CD14-positive monocyte (primary cell): ENCODE data around the gene VILL. TPM values are rescaled to one million over a fixed set of nuclear protein-coding genes. Genes with fewer than 3 reads are reported as not detected.
A peak's percentile ranks its signal among the peaks of the same experiment; 100 is the strongest.
"Not testable (repeated sequence)": the region's sequence is repeated elsewhere in the genome, so short reads cannot be mapped to it uniquely, and the experiment has no call there.

Experiments
- DNase-seq, 3 donors: peaks; one replicate each; pipeline ENCODE4 v3.0.0-alpha.2; 2011 to 2022
- H2AFZ ChIP-seq: 2 replicates; pipeline ENCODE4 v1.6.0; 2012; ENCODE audit warnings: mild to moderate bottlenecking, low read depth, low read length, inconsistent platforms; ENCODE audit not compliant: insufficient read depth, poor library complexity, severe bottlenecking
- H3K27ac ChIP-seq, 2 donors: 1 replicate in 1 of 2; 2 replicates in 1 of 2; pipeline ENCODE4 v1.5.1; 2012 to 2013; ENCODE audit warnings: low read length in 2 of 2, control low read depth in 1 of 2, inconsistent platforms in 1 of 2, low read depth in 1 of 2, mild to moderate bottlenecking in 1 of 2
- H3K27me3 ChIP-seq, 2 donors: one replicate each; pipeline versions ENCODE4 v1.6.0 to v1.6.1; 2011 to 2013; ENCODE audit warnings: low read length in 2 of 2; ENCODE audit not compliant: control insufficient read depth in 2 of 2, insufficient read depth in 2 of 2
- H3K36me3 ChIP-seq, 2 donors: replicated peaks in 1 of 2; 1 replicate in 1 of 2; 2 replicates in 1 of 2; pipeline versions ENCODE4 v1.5.1 to v1.6.1; 2012 to 2013; ENCODE audit warnings: low read length in 2 of 2, control low read depth in 1 of 2, inconsistent platforms in 1 of 2, mild to moderate bottlenecking in 1 of 2; ENCODE audit not compliant: insufficient read depth in 2 of 2, control insufficient read depth in 1 of 2
- H3K4me1 ChIP-seq, 2 donors: 1 replicate in 1 of 2; 2 replicates in 1 of 2; pipeline versions ENCODE4 v1.5.1 to v1.6.1; 2012 to 2013; ENCODE audit warnings: low read length in 2 of 2, control low read depth in 1 of 2, inconsistent platforms in 1 of 2, mild to moderate bottlenecking in 1 of 2, moderate library complexity in 1 of 2; ENCODE audit not compliant: insufficient read depth in 2 of 2, control insufficient read depth in 1 of 2
- H3K4me2 ChIP-seq: replicated peaks from 2 replicates; pipeline ENCODE3; 2012; ENCODE audit warnings: low read length, moderate library complexity, mild to moderate bottlenecking; ENCODE audit not compliant: poor library complexity, severe bottlenecking; ENCODE audit errors: extremely low read depth
- H3K4me3 ChIP-seq, 3 experiments: fragments of 200-600 bp in 1 of 3; sonication (generic) in 1 of 3; replicated peaks in 1 of 3; 1 replicate in 2 of 3; 2 replicates in 1 of 3; pipeline ENCODE4 v1.5.1; 2011 to 2013; ENCODE audit warnings: low read length in 3 of 3, mild to moderate bottlenecking in 3 of 3, control low read depth in 2 of 3, low read depth in 2 of 3, inconsistent platforms in 1 of 3, moderate library complexity in 1 of 3
- H3K79me2 ChIP-seq: 2 replicates; pipeline ENCODE4 v1.6.0; 2012; ENCODE audit warnings: mild to moderate bottlenecking, control low read depth, inconsistent platforms, low read length, moderate library complexity; ENCODE audit not compliant: insufficient read depth
- H3K9ac ChIP-seq: 2 replicates; pipeline ENCODE4 v1.6.0; 2017; ENCODE audit warnings: low read length, mild to moderate bottlenecking; ENCODE audit not compliant: insufficient read depth, poor library complexity, severe bottlenecking
- H3K9me3 ChIP-seq, 2 donors: replicated peaks in 1 of 2; 1 replicate in 1 of 2; 2 replicates in 1 of 2; pipeline versions ENCODE4 v1.5.1 to v1.6.1; 2012 to 2013; ENCODE audit warnings: low read length in 2 of 2, control low read depth in 1 of 2; ENCODE audit not compliant: control insufficient read depth in 1 of 2, insufficient read depth in 1 of 2
- H4K20me1 ChIP-seq: 2 replicates; pipeline ENCODE4 v1.6.0; 2012; ENCODE audit warnings: mild to moderate bottlenecking, low read length, control low read depth, moderate library complexity; ENCODE audit not compliant: insufficient read depth
- H3K27ac Mint-ChIP-seq, 7 donors: one replicate each; pipeline ENCODE4 v1.8.0; 2020; ENCODE audit warnings: mild to moderate bottlenecking in 7 of 7, mixed read lengths in 7 of 7, moderate library complexity in 6 of 7, inconsistent platforms in 2 of 7
- H3K27me3 Mint-ChIP-seq, 3 donors: one replicate each; pipeline ENCODE4 v1.8.0; 2021 to 2022; ENCODE audit warnings: low read depth in 3 of 3, mild to moderate bottlenecking in 3 of 3, mixed read lengths in 3 of 3, moderate library complexity in 3 of 3, inconsistent platforms in 1 of 3
- H3K36me3 Mint-ChIP-seq, 2 donors: one replicate each; pipeline ENCODE4 v1.8.0; 2020; ENCODE audit warnings: mixed read lengths in 2 of 2, inconsistent platforms in 1 of 2, mild to moderate bottlenecking in 1 of 2
- H3K4me1 Mint-ChIP-seq: one replicate; pipeline ENCODE4 v1.8.0; 2020; ENCODE audit warnings: mild to moderate bottlenecking, mixed read lengths
- H3K4me3 Mint-ChIP-seq, 2 donors: one replicate each; pipeline ENCODE4 v1.8.0; 2020; ENCODE audit warnings: mild to moderate bottlenecking in 2 of 2, mixed read lengths in 2 of 2, moderate library complexity in 1 of 2
- H3K9me3 Mint-ChIP-seq, 7 donors: one replicate each; pipeline ENCODE4 v1.8.0; 2020 to 2022; ENCODE audit warnings: mixed read lengths in 7 of 7, mild to moderate bottlenecking in 6 of 7, moderate library complexity in 6 of 7, inconsistent platforms in 2 of 7
- CTCF ChIP-seq: fragments of 200-600 bp; IDR thresholded peaks from one replicate; pipeline ENCODE4 v1.8.0; 2022; ENCODE audit warnings: antibody characterized with exemption, mild to moderate bottlenecking
- WGBS: methylation state at CpG from one replicate; pipeline ENCODE4 v1.1.5; 2013; ENCODE audit warnings: missing lambda C conversion rate; ENCODE audit not compliant: insufficient coverage; 5-methylcytosine and 5-hydroxymethylcytosine counted together
- intact Hi-C, 2 donors: fragments of 100-400 bp; cut with micrococcal nuclease; formaldehyde crosslinking; loops; one replicate each; pipeline versions ENCODE4 v1.15.0 to v1.15.1; 2023
- polyA plus RNA-seq, 3 donors: library from polyadenylated mRNA; depleted of rRNA in 1 of 3; unstranded in 2 of 3; stranded (reverse) in 1 of 3; fragments of 300-500 nt in 2 of 3; fragments of >200 nt in 1 of 3; fragmentation: Illumina TruSeq in 2 of 3; gene quantifications; 1 replicate in 2 of 3; 2 replicates in 1 of 3; pipeline ENCODE4 v1.2.3, GENCODE V29; 2012 to 2021

Gene VILL
- polyA plus RNA-seq, 3 donors, result 4.4 to 29.1 (median 7.4) TPM

- intact Hi-C loops, H3K9me3 Mint-ChIP-seq, H3K4me3 ChIP-seq, H3K9ac ChIP-seq, H3K79me2 ChIP-seq, H4K20me1 ChIP-seq, H2AFZ ChIP-seq, DNase-seq, H3K9me3 ChIP-seq, H3K4me2 ChIP-seq, H3K36me3 ChIP-seq, H3K4me3 Mint-ChIP-seq, H3K27ac ChIP-seq, H3K36me3 Mint-ChIP-seq: not testable (repeated sequence)
- Mint-ChIP-seq H3K27ac (peak overlapping the region in 1 of 7 donors; percentile 26), H3K4me1 (peaks cover 34% of the 10 kb centered on the region), H3K27me3 (peaks cover 21 to 36% (median 33%) of the 10 kb centered on the region in 3 donors)
- 72% methylated on average over 7 of the region's 9 CpGs for WGBS
- peaks cover 5 to 29% of the 10 kb centered on the region in 2 donors for H3K27me3 ChIP-seq
- H3K4me1 ChIP-seq, result peaks cover 33 to 36% of the 10 kb centered on the region in 2 donors
Observed at GRCh38 chr3:38034335-38034734, 43.7 kb downstream of the VILL start.

GRCh38 chr3:38036286-38036685 is 45.7 kb downstream of the VILL start:
- Histone ChIP-seq H3K9me3 (no peaks in the 10 kb centered on the region), H3K4me2 (no peak overlapping the region), H3K4me3 (no peak overlapping the region), H3K79me2 (no peaks in the 10 kb centered on the region), H3K36me3 (no peaks in the 10 kb centered on the region), H2AFZ (no peak overlapping the region), H4K20me1 (no peaks in the 10 kb centered on the region), H3K4me1 (peaks cover 29 to 32% of the 10 kb centered on the region in 2 donors), H3K27me3 (peaks cover 0 to 13% of the 10 kb centered on the region in 2 donors), H3K27ac (no peak overlapping the region), H3K9ac (no peak overlapping the region)
- WGBS, result 100% methylated on average over 3 of the region's 5 CpGs
- no peak for DNase-seq
- Mint-ChIP-seq H3K36me3 (peaks cover 0 to 6% of the 10 kb centered on the region in 2 donors), H3K27me3 (peaks cover 7 to 21% (median 14%) of the 10 kb centered on the region in 3 donors), H3K27ac (peak overlapping the region in 1 of 7 donors; percentile 33), H3K4me3 (no peak overlapping the region), H3K4me1 (peaks cover 35% of the 10 kb centered on the region), H3K9me3 (peaks cover 0 to 2% (median 0%) of the 10 kb centered on the region in 7 donors)
- no peak for TF ChIP-seq CTCF
- intact Hi-C loops, result no loop called here
